MM.1S (cell line): Measurements from ENCODE around the gene CNTNAP2.

ENCODE experiments used
- DNase-seq: peaks from one replicate; pipeline ENCODE4 v3.0.0-alpha.2; 2015
- H2AFZ ChIP-seq: fragments of 300-600 bp; sonication (generic); 2 replicates; pipeline ENCODE4 v1.6.0; 2016; ENCODE audit warnings: antibody characterized with exemption, low read length
- H3F3A ChIP-seq: fragments of 300-600 bp; sonication (generic); 2 replicates; pipeline ENCODE4 v1.6.1; 2016; ENCODE audit warnings: mild to moderate bottlenecking, antibody characterized with exemption, low read length, moderate library complexity, mixed read lengths; ENCODE audit not compliant: insufficient read depth
- H3K27ac ChIP-seq: fragments of 300-600 bp; sonication (generic); 2 replicates; pipeline ENCODE4 v1.5.1; 2016; ENCODE audit warnings: mild to moderate bottlenecking, low read length
- H3K27me3 ChIP-seq: fragments of 300-600 bp; sonication (generic); replicated peaks from 2 replicates; pipeline ENCODE4 v1.6.0; 2016; ENCODE audit warnings: low read length; ENCODE audit not compliant: insufficient read depth
- H3K36me3 ChIP-seq: fragments of 300-600 bp; sonication (generic); replicated peaks from 2 replicates; pipeline ENCODE4 v1.6.1; 2016; ENCODE audit warnings: mild to moderate bottlenecking, low read length, mixed read lengths; ENCODE audit not compliant: insufficient read depth
- H3K4me1 ChIP-seq: fragments of 300-600 bp; sonication (generic); 2 replicates; pipeline ENCODE4 v1.6.1; 2016; ENCODE audit warnings: low read length, mixed read lengths
- H3K4me2 ChIP-seq: fragments of 300-600 bp; sonication (generic); 2 replicates; pipeline ENCODE4 v1.6.0; 2016; ENCODE audit warnings: low read depth, low read length
- H3K4me3 ChIP-seq: fragments of 300-600 bp; sonication (generic); 2 replicates; pipeline ENCODE4 v1.5.1; 2016; ENCODE audit warnings: low read length, mixed read lengths
- H3K79me2 ChIP-seq: fragments of 300-600 bp; sonication (generic); 2 replicates; pipeline ENCODE4 v1.6.1; 2016; ENCODE audit warnings: mixed run types, low read length, mixed read lengths
- H3K9ac ChIP-seq: fragments of 300-600 bp; sonication (generic); 2 replicates; pipeline ENCODE4 v1.6.1; 2016; ENCODE audit warnings: low read length, mixed read lengths
- H3K9me2 ChIP-seq: fragments of 300-600 bp; sonication (generic); replicated peaks from 2 replicates; pipeline ENCODE4 v1.6.1; 2016; ENCODE audit warnings: mild to moderate bottlenecking, low read length, mixed read lengths; ENCODE audit not compliant: insufficient read depth
- H3K9me3 ChIP-seq: fragments of 300-600 bp; sonication (generic); replicated peaks from 2 replicates; pipeline ENCODE4 v1.6.1; 2016; ENCODE audit warnings: mild to moderate bottlenecking, low read length, mixed read lengths; ENCODE audit not compliant: insufficient read depth
- H4K20me1 ChIP-seq: fragments of 300-600 bp; sonication (generic); 2 replicates; pipeline ENCODE4 v1.6.1; 2016; ENCODE audit warnings: mild to moderate bottlenecking, low read length, moderate library complexity, mixed read lengths; ENCODE audit not compliant: insufficient read depth
- CTCF ChIP-seq: fragments of 300-600 bp; sonication (generic); IDR thresholded peaks from 2 replicates; pipeline ENCODE4 v1.5.1; 2016; ENCODE audit warnings: antibody characterized with exemption, low read length, mixed read lengths
- EZH2 ChIP-seq: fragments of 300-600 bp; sonication (generic); optimal IDR thresholded peaks from 2 replicates; pipeline ENCODE3; 2017; ENCODE audit warnings: low read depth, mild to moderate bottlenecking, antibody characterized with exemption, low read length, mixed read lengths
- EZH2phosphoT487 ChIP-seq: fragments of 300-600 bp; sonication (generic); IDR thresholded peaks from 2 replicates; pipeline ENCODE4 v1.6.1; 2018; ENCODE audit warnings: antibody characterized with exemption, low read length

CNTNAP2 gene

GRCh38 chr7:147912946-147913638 is 1796.5 kb downstream of the CNTNAP2 start:
- DNase-seq, result no peak
- Histone ChIP-seq H3K4me3 (no peak overlapping the region), H3K4me2 (no peak overlapping the region), H3K27me3 (no peaks in the 10 kb centered on the region), H3K27ac (no peak overlapping the region), H4K20me1 (no peaks in the 10 kb centered on the region), H3F3A (no peaks in the 10 kb centered on the region), H3K4me1 (no peaks in the 10 kb centered on the region), H2AFZ (no peak overlapping the region), H3K9ac (no peak overlapping the region), H3K36me3 (no peaks in the 10 kb centered on the region), H3K9me2 (no peaks in the 10 kb centered on the region), H3K79me2 (no peaks in the 10 kb centered on the region), H3K9me3 (no peaks in the 10 kb centered on the region)
- TF ChIP-seq CTCF (no peak), EZH2phosphoT487 (no peak), EZH2 (no peak)

GRCh38 chr7:147915781-147916180 is 1799.2 kb downstream of the CNTNAP2 start:
- no peak overlapping the region for H3K4me2 ChIP-seq
- DNase-seq, result no peak
- no peak overlapping the region for H3K9ac ChIP-seq
- no peaks in the 10 kb centered on the region for H3F3A ChIP-seq
- H3K79me2 ChIP-seq, result no peaks in the 10 kb centered on the region
- H4K20me1 ChIP-seq, result no peaks in the 10 kb centered on the region
- no peak overlapping the region for H3K27ac ChIP-seq
- no peak overlapping the region for H3K4me3 ChIP-seq
- TF ChIP-seq CTCF (no peak), EZH2 (no peak), EZH2phosphoT487 (no peak)
- no peaks in the 10 kb centered on the region for H3K4me1 ChIP-seq
- no peak overlapping the region for H2AFZ ChIP-seq
- H3K9me3 ChIP-seq, result no peaks in the 10 kb centered on the region
- H3K27me3 ChIP-seq, result no peaks in the 10 kb centered on the region
- no peaks in the 10 kb centered on the region for H3K36me3 ChIP-seq
- H3K9me2 ChIP-seq, result no peaks in the 10 kb centered on the region

- no peaks in the 10 kb centered on the region for H3K4me1 ChIP-seq
- no peak overlapping the region for H3K4me2 ChIP-seq
- H3F3A ChIP-seq, result no peaks in the 10 kb centered on the region
- H4K20me1 ChIP-seq, result no peaks in the 10 kb centered on the region
- no peak overlapping the region for H3K27ac ChIP-seq
- no peak overlapping the region for H3K4me3 ChIP-seq
- H3K27me3 ChIP-seq, result no peaks in the 10 kb centered on the region
- no peaks in the 10 kb centered on the region for H3K9me2 ChIP-seq
- TF ChIP-seq EZH2 (no peak), CTCF (no peak), EZH2phosphoT487 (no peak)
- no peaks in the 10 kb centered on the region for H3K79me2 ChIP-seq
- no peaks in the 10 kb centered on the region for H3K36me3 ChIP-seq
- DNase-seq, result no peak
- no peak overlapping the region for H3K9ac ChIP-seq
- H3K9me3 ChIP-seq, result no peaks in the 10 kb centered on the region
- H2AFZ ChIP-seq, result no peak overlapping the region
Measured at GRCh38 chr7:147916573-147916972, 1800.0 kb downstream of the CNTNAP2 start.
